B cell (primary cell): ENCODE measurements around the gene MPV17L. TPM values are rescaled to one million over a fixed set of nuclear protein-coding genes. Genes with fewer than 3 reads are reported as not detected.
"Not testable (repeated sequence)": the region's sequence is repeated elsewhere in the genome, so short reads cannot be mapped to it uniquely, and the experiment has no call there.

Experiments
- ATAC-seq: fragments of 200-7000 bp; cut with Tn5 transposase; one replicate; pipeline ENCODE4 v1.10.0; 2021; ENCODE audit warnings: low read depth, mild to moderate bottlenecking, moderate number of reproducible peaks, moderate library complexity
- CTCF ChIA-PET: fragments of 350-600 bp; sonication (Branson Sonifier 250); formaldehyde crosslinking; loops from one replicate; lab custom pipeline; 2021; ENCODE audit warnings: antibody characterized with exemption, inconsistent platforms; lab: Charles Lee
- POLR2A ChIA-PET: fragments of 350-600 bp; sonication (Branson Sonifier 250); formaldehyde crosslinking; loops from one replicate; lab custom pipeline; 2021; ENCODE audit warnings: antibody characterized with exemption; lab: Charles Lee
- DNase-seq: peaks from one replicate; pipeline ENCODE4 v3.0.0; 2013
- H2AFZ ChIP-seq: 2 replicates; pipeline ENCODE4 v1.6.1; 2012; ENCODE audit warnings: mild to moderate bottlenecking, low read depth, low read length; ENCODE audit not compliant: insufficient read depth, poor library complexity, severe bottlenecking
- H3K27ac ChIP-seq, 2 donors: 1 replicate in 1 of 2; 2 replicates in 1 of 2; pipeline ENCODE4 v1.5.1; 2012 to 2013; ENCODE audit warnings: low read length in 2 of 2, mild to moderate bottlenecking in 2 of 2, moderate library complexity in 1 of 2
- H3K27me3 ChIP-seq, 4 experiments: fragments of 200-600 bp in 1 of 4; sonication (generic) in 1 of 4; replicated peaks in 1 of 4; 1 replicate in 2 of 4; 2 replicates in 2 of 4; pipeline versions ENCODE4 v1.6.1 to v1.7.0; 2013 to 2016; ENCODE audit warnings: low read length in 3 of 4, mild to moderate bottlenecking in 2 of 4, mixed read lengths in 1 of 4, moderate library complexity in 1 of 4; ENCODE audit not compliant: insufficient read depth in 4 of 4, control insufficient read depth in 3 of 4; ENCODE audit errors: control extremely low read depth in 1 of 4
- H3K36me3 ChIP-seq, 2 experiments: replicated peaks in 1 of 2; 1 replicate in 1 of 2; 2 replicates in 1 of 2; pipeline versions ENCODE4 v1.6.1 to v1.7.1; 2013; ENCODE audit warnings: low read length in 1 of 2; ENCODE audit not compliant: insufficient read depth in 2 of 2, control insufficient read depth in 1 of 2; ENCODE audit errors: control extremely low read depth in 1 of 2, extremely low read depth in 1 of 2
- H3K4me1 ChIP-seq, 2 donors: fragments of 200-600 bp in 1 of 2; sonication (generic) in 1 of 2; 1 replicate in 1 of 2; 2 replicates in 1 of 2; pipeline versions ENCODE4 v1.5.1 to v1.6.1; 2013 to 2017; ENCODE audit warnings: low read length in 2 of 2; ENCODE audit not compliant: control insufficient read depth in 2 of 2, insufficient read depth in 2 of 2
- H3K4me2 ChIP-seq: replicated peaks from 2 replicates; pipeline ENCODE3; 2012; ENCODE audit warnings: mild to moderate bottlenecking, low read depth, low read length; ENCODE audit not compliant: poor library complexity, severe bottlenecking
- H3K4me3 ChIP-seq, 5 experiments: fragments of 200-600 bp in 1 of 5; sonication (generic) in 1 of 5; 1 replicate in 3 of 5; 2 replicates in 2 of 5; pipeline versions ENCODE4 v1.5.1 to v1.7.0; 2011 to 2016; ENCODE audit warnings: low read length in 4 of 5, mild to moderate bottlenecking in 4 of 5, low read depth in 2 of 5, control low read depth in 1 of 5, moderate library complexity in 1 of 5; ENCODE audit not compliant: insufficient read depth in 1 of 5; ENCODE audit errors: control extremely low read depth in 1 of 5, extremely low read depth in 1 of 5
- H3K79me2 ChIP-seq: fragments of 200-600 bp; sonication (generic); one replicate; pipeline ENCODE4 v1.6.0; 2016; ENCODE audit warnings: low read length; ENCODE audit not compliant: control insufficient read depth, insufficient read depth
- H3K9ac ChIP-seq: fragments of 200-600 bp; sonication (generic); 2 replicates; pipeline ENCODE4 v1.6.1; 2017; ENCODE audit warnings: mild to moderate bottlenecking, low read length, moderate library complexity
- H3K9me3 ChIP-seq, 3 donors: one replicate each; pipeline versions ENCODE4 v1.6.1 to v1.7.1; 2013; ENCODE audit warnings: low read length in 2 of 3; ENCODE audit not compliant: control insufficient read depth in 2 of 3, insufficient read depth in 1 of 3; ENCODE audit errors: control extremely low read depth in 1 of 3
- H4K20me1 ChIP-seq: 2 replicates; pipeline ENCODE4 v1.6.0; 2012; ENCODE audit warnings: mild to moderate bottlenecking, low read length; ENCODE audit not compliant: insufficient read depth, control insufficient read depth, poor library complexity, severe bottlenecking
- H3K27ac Mint-ChIP-seq: one replicate; pipeline ENCODE4 v1.8.0; 2021; ENCODE audit warnings: mixed read lengths
- H3K27me3 Mint-ChIP-seq: one replicate; pipeline ENCODE4 v1.8.0; 2021; ENCODE audit warnings: mixed read lengths
- H3K4me1 Mint-ChIP-seq: one replicate; pipeline ENCODE4 v1.8.0; 2021; ENCODE audit warnings: mixed read lengths
- H3K4me3 Mint-ChIP-seq: one replicate; pipeline ENCODE4 v1.8.0; 2021; ENCODE audit warnings: mixed read lengths
- H3K9me3 Mint-ChIP-seq: one replicate; pipeline ENCODE4 v1.8.0; 2022; ENCODE audit warnings: mixed read lengths; ENCODE audit not compliant: insufficient read depth
- CTCF ChIP-seq: fragments of 200-600 bp; IDR thresholded peaks from one replicate; pipeline ENCODE4 v1.8.0; 2022; ENCODE audit warnings: antibody characterized with exemption, mild to moderate bottlenecking
- EZH2 ChIP-seq: IDR thresholded peaks from 2 replicates; pipeline ENCODE4 v1.6.1; 2012; ENCODE audit warnings: borderline replicate concordance, low read depth, mild to moderate bottlenecking, moderate library complexity, low read length; ENCODE audit not compliant: insufficient read depth, poor library complexity, severe bottlenecking
- WGBS: methylation state at CpG from one replicate; pipeline ENCODE4 v1.1.5; 2013; ENCODE audit warnings: missing lambda C conversion rate; ENCODE audit not compliant: insufficient coverage; 5-methylcytosine and 5-hydroxymethylcytosine counted together
- intact Hi-C: fragments of 100-400 bp; cut with micrococcal nuclease; formaldehyde crosslinking; loops from one replicate; pipeline ENCODE4 v1.10.0; 2022
- polyA plus RNA-seq: library from polyadenylated mRNA; depleted of rRNA; stranded (reverse); fragments of >200 nt; gene quantifications from 2 replicates; pipeline ENCODE4 v1.2.3, GENCODE V29; 2012
- total RNA-seq, 2 donors: library from RNA; stranded (reverse); fragments of 120-200 nt in 1 of 2; gene quantifications; 1 replicate in 1 of 2; 2 replicates in 1 of 2; pipeline versions ENCODE4 v1.2.3 to v1.2.4, GENCODE V29; 2013 to 2022

Gene MPV17L
- total and polyA plus RNA-seq, 2 donors (not counting 1 experiment from before 2014, with no cell fraction given), result 0.06 to 0.27 TPM

GRCh38 chr16:15398618-15399316 is 3.2 kb downstream of the MPV17L start:
- peaks cover 9% of the 10 kb centered on the region for H3K4me1 Mint-ChIP-seq
- Histone ChIP-seq H3K27ac (no peak overlapping the region), H3K9ac (no peak overlapping the region), H4K20me1 (no peaks in the 10 kb centered on the region), H3K9me3 (no peaks in the 10 kb centered on the region), H3K4me1 (peaks cover 5 to 8% of the 10 kb centered on the region in 2 donors), H3K4me3 (no peak overlapping the region), H2AFZ (no peak overlapping the region), H3K79me2 (no peaks in the 10 kb centered on the region), H3K36me3 (no peaks in the 10 kb centered on the region), H3K27me3 (peaks cover 0 to 8% (median 0%) of the 10 kb centered on the region in 4 experiments), H3K4me2 (no peak overlapping the region)
- H3K27me3 Mint-ChIP-seq, result peaks cover 4% of the 10 kb centered on the region
- H3K4me3 Mint-ChIP-seq, result no peak overlapping the region
- ATAC-seq, result no peak
- no peak for DNase-seq
- WGBS, result 93% methylated on average over 8 of the region's 14 CpGs
- ChIA-PET POLR2A (no interaction called here), CTCF (no interaction called here)
- TF ChIP-seq EZH2 (no peak), CTCF (no peak)
- no peak overlapping the region for H3K27ac Mint-ChIP-seq
- no peaks in the 10 kb centered on the region for H3K9me3 Mint-ChIP-seq
- intact Hi-C loops, result no loop called here

- no peak for ATAC-seq
- no peaks in the 10 kb centered on the region for H3K36me3 ChIP-seq
- H3K27me3 ChIP-seq, result peaks cover 0 to 8% (median 0%) of the 10 kb centered on the region in 4 experiments
- peaks cover 4% of the 10 kb centered on the region for H3K27me3 Mint-ChIP-seq
- TF ChIP-seq EZH2 (no peak), CTCF (no peak)
- H3K4me1 ChIP-seq, result peaks cover 6 to 12% of the 10 kb centered on the region in 2 donors
- no peak for DNase-seq
- H3K27ac Mint-ChIP-seq, result no peak overlapping the region
- H3K4me3 Mint-ChIP-seq, result no peak overlapping the region
- no peaks in the 10 kb centered on the region for H3K79me2 ChIP-seq
- H2AFZ ChIP-seq, result no peak overlapping the region
- no peak overlapping the region for H3K27ac ChIP-seq
- no peaks in the 10 kb centered on the region for H4K20me1 ChIP-seq
- H3K4me2 ChIP-seq, result no peak overlapping the region
- no peak overlapping the region for H3K9ac ChIP-seq
- peaks cover 13% of the 10 kb centered on the region for H3K4me1 Mint-ChIP-seq
- no peaks in the 10 kb centered on the region for H3K9me3 Mint-ChIP-seq
- CTCF ChIA-PET, result no interaction called here
- POLR2A ChIA-PET, result no interaction called here
- no peaks in the 10 kb centered on the region for H3K9me3 ChIP-seq
- WGBS, result 92% methylated on average over 2 of the region's 3 CpGs
- intact Hi-C loops, result no loop called here
- H3K4me3 ChIP-seq, result no peak overlapping the region
These were observed 3.8 kb downstream of the MPV17L start for GRCh38 chr16:15399317-15399716.

GRCh38 chr16:15400314-15400713 is 4.8 kb downstream of the MPV17L start:
- H3K4me3 ChIP-seq, H3K79me2 ChIP-seq, H3K9ac ChIP-seq, DNase-seq, CTCF ChIA-PET, H3K27ac ChIP-seq, H3K27me3 ChIP-seq, ATAC-seq, H3K27me3 Mint-ChIP-seq, H4K20me1 ChIP-seq, H3K4me3 Mint-ChIP-seq, H2AFZ ChIP-seq, H3K27ac Mint-ChIP-seq, intact Hi-C loops, H3K9me3 ChIP-seq, H3K36me3 ChIP-seq, POLR2A ChIA-PET, H3K9me3 Mint-ChIP-seq, H3K4me2 ChIP-seq: not testable (repeated sequence)
- H3K4me1 ChIP-seq, result peaks cover 6 to 12% of the 10 kb centered on the region in 2 donors
- 100% methylated on average over 4 of the region's 6 CpGs for WGBS
- H3K4me1 Mint-ChIP-seq, result peaks cover 18% of the 10 kb centered on the region
